DLD1 (cell line): ENCODE results near the gene MARCHF7.

ENCODE experiments used
- in situ Hi-C: cut with HindIII; loops from 2 replicates; pipeline ENCODE4 v1.10.0; 2017; ENCODE audit warnings: low sequenced_read_pairs

The MARCHF7 gene

GRCh38 chr2:159758239-159758638, 45.9 kb downstream of the MARCHF7 start:
- in situ Hi-C loops, result no loop called here

- in situ Hi-C loops, result no loop called here
These were observed 46.4 kb downstream of the MARCHF7 start for GRCh38 chr2:159758686-159759085.

DNA sequence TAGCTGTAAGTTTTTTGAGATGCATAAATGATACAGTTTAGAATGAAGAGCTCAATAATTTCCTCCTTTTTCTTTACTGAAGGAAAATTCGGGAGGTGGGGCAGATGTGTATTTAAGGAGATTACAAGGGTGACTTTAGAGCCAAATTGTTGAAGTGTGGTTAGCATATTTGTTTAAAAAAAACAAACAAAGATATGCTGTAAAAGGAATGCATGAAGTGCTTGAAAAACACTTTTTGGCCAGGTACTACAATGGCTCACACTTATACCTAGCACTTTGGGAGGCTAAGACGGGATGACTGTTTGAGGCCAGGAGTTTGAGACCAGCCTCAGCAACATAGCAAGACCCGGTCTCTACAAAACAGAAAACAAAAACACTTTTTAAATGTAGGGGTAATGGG, 47.3 kb downstream of the MARCHF7 start:
- in situ Hi-C loops, result no loop called here

DNA sequence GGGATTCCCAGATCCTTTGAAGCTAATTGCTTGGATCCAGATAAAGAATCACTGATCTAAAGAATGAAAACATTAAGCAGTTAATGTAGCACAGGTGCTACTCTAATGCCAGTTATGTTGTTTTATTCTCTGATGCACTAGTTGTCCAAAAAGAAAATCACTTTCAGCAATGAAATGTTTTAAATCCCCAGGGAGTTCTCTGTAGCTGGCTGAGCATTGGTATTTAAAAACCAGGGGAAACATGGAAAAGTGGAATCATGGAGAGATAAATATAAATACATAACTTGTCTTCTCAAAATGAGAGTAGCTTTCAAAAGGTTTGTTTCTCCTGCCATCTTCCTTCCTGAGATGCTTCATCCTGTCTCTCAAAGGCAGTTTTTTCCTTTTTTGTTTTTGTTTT, 48.0 kb downstream of the MARCHF7 start:
- in situ Hi-C loops, result no loop called here

- in situ Hi-C loops, result no loop called here
These were observed 49.8 kb downstream of the MARCHF7 start for GRCh38 chr2:159762075-159762474.
